Left ventricle myocardium inferior (tissue), 1 donor: ENCODE results near the gene CFAP210. TPM values are rescaled to one million over a fixed set of nuclear protein-coding genes. Genes with fewer than 3 reads are reported as not detected.
"Not testable (repeated sequence)": the region's sequence is repeated elsewhere in the genome, so short reads cannot be mapped to it uniquely, and the experiment has no call there.

Source experiments
- DNase-seq: peaks from one replicate; pipeline ENCODE4 v3.0.0-alpha.2; 2020
- H3K27ac ChIP-seq: fragments of 200-600 bp; replicated peaks from 2 replicates; pipeline ENCODE4 v1.8.0; 2021
- H3K27me3 ChIP-seq: fragments of 200-600 bp; 2 replicates; pipeline ENCODE4 v1.8.0; 2021; ENCODE audit warnings: low read depth
- H3K36me3 ChIP-seq: fragments of 200-600 bp; 2 replicates; pipeline ENCODE4 v1.8.0; 2021
- H3K4me1 ChIP-seq: fragments of 200-600 bp; 2 replicates; pipeline ENCODE4 v1.8.0; 2021
- H3K4me3 ChIP-seq: fragments of 200-600 bp; 2 replicates; pipeline ENCODE4 v1.8.0; 2021; ENCODE audit warnings: mild to moderate bottlenecking, moderate library complexity
- H3K9me3 ChIP-seq: fragments of 200-600 bp; replicated peaks from 2 replicates; pipeline ENCODE4 v1.8.0; 2021
- intact Hi-C: fragments of 100-400 bp; cut with micrococcal nuclease; formaldehyde crosslinking; loops from one replicate; pipeline ENCODE4 v1.11.0; 2022
- total RNA-seq: library from RNA; stranded (reverse); fragmentation: NEBNext Ultra II Directional; extraction: Animal tissue kit (Norgen Biotek cat#: 25700); gene quantifications from one replicate; pipeline ENCODE4 v1.2.1, GENCODE V29; 2021
- TF ChIP-seq, protein P1 (sequence below): fragments of 200-600 bp; IDR thresholded peaks from 2 replicates; pipeline ENCODE4 v1.8.0; 2021; ENCODE audit warnings: antibody characterized with exemption, mild to moderate bottlenecking, borderline replicate concordance
- donor health status: DM: no; HTN: yes; CAD: no; lungs with severe emphysema.

CFAP210 gene
- total RNA-seq, 1 donor from 2014 or later: not detected

DNA sequence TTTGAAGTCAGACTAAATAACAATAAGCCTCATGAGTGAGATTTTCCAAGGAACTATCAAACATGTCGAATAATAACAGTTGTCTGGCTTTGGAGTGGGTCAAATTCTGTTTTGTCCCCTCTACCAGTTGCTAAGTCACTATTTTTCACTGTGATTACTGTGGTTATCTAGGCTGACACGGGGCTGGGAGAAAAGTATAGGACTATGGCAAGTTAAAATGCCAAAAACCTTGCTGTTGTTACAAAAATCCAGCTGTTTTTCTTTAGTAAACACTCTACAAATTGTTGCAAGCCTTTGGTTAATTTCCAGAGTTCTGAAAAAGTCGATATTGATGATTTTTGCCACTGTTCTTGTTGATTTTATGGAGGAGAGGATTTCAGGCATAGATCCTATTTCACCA lies 1.5 kb downstream of the CFAP210 start:
- Histone ChIP-seq H3K4me3 (no peak overlapping the region), H3K27me3 (no peaks in the 10 kb centered on the region), H3K9me3 (peaks cover 16% of the 10 kb centered on the region), H3K4me1 (peaks cover 21% of the 10 kb centered on the region), H3K27ac (no peak overlapping the region), H3K36me3 (no peaks in the 10 kb centered on the region)
- intact Hi-C loops: no loop called here
- DNase-seq: no peak
- TF ChIP-seq, protein P1, sequence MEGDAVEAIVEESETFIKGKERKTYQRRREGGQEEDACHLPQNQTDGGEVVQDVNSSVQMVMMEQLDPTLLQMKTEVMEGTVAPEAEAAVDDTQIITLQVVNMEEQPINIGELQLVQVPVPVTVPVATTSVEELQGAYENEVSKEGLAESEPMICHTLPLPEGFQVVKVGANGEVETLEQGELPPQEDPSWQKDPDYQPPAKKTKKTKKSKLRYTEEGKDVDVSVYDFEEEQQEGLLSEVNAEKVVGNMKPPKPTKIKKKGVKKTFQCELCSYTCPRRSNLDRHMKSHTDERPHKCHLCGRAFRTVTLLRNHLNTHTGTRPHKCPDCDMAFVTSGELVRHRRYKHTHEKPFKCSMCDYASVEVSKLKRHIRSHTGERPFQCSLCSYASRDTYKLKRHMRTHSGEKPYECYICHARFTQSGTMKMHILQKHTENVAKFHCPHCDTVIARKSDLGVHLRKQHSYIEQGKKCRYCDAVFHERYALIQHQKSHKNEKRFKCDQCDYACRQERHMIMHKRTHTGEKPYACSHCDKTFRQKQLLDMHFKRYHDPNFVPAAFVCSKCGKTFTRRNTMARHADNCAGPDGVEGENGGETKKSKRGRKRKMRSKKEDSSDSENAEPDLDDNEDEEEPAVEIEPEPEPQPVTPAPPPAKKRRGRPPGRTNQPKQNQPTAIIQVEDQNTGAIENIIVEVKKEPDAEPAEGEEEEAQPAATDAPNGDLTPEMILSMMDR: no peak

DNA sequence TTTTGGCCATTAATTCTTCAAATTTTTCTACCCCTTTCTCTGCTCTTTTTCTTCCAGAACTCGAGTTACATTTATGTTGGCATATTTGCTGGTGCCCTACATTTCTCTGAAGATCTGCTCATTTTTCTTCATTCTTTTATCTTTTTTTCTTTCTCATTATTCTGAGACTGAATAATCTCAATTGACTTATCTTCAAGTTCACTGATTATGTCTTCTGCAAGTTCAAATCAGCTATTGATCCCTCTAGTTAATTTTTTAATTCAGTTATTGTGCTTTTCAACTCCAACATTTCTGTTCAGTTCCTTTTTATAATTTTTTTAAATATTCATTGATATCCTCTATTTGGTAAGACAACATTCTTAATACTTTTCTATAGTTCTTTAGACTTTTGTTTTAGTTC lies 3.2 kb downstream of the CFAP210 start:
- H3K36me3 ChIP-seq: no peaks in the 10 kb centered on the region
- no peaks in the 10 kb centered on the region for H3K27me3 ChIP-seq
- H3K4me1 ChIP-seq: peaks cover 21% of the 10 kb centered on the region
- TF ChIP-seq, protein P1: no peak
- intact Hi-C loops: no loop called here
- no peak for DNase-seq
- H3K9me3 ChIP-seq: peaks cover 16% of the 10 kb centered on the region
- H3K27ac ChIP-seq: no peak overlapping the region
- no peak overlapping the region for H3K4me3 ChIP-seq

DNA sequence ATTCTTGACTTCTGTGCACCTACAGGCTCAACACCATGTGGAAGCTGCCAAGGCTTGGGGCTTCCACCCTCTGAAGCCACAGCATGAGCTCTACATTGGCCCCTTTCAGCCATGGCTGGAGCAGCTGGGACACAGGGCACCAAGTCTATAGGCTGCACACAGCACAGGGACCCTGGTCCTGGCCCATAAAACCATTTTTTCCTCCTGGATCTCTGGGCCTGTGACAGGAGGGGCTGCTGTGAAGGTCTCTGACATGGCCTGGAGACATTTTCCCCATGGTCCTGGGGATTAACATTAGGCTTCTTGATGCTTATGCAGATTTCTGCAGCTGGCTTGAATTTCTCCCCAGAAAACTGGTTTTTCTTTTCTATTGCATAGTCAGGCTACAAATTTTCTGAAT lies 6.3 kb downstream of the CFAP210 start:
- H3K4me3 ChIP-seq, H3K4me1 ChIP-seq, H3K27ac ChIP-seq, H3K36me3 ChIP-seq, DNase-seq, H3K27me3 ChIP-seq, intact Hi-C loops: not testable (repeated sequence)
- H3K9me3 ChIP-seq: peaks cover 16% of the 10 kb centered on the region

DNA sequence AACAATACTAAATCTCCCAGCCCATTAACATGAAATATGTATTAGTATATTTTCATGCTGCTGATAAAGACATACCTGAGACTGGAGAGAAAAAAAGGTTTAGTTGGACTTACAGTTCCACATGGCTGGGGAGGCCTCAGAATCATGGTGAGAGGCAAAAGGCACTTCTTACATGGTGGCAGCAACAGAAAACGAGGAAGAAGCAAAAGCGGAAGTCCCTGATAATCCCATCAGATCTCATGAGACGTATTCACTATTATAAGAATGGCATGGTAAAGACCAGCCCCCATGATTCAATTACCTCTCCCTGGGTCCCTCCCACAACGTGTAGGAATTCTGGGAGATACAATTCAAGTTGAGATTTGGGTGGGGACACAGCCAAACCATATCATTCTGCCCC lies 7.4 kb downstream of the CFAP210 start:
- H3K4me3 ChIP-seq, H3K27ac ChIP-seq, DNase-seq, H3K27me3 ChIP-seq, intact Hi-C loops, H3K36me3 ChIP-seq, H3K4me1 ChIP-seq: not testable (repeated sequence)
- peaks cover 16% of the 10 kb centered on the region for H3K9me3 ChIP-seq

DNA sequence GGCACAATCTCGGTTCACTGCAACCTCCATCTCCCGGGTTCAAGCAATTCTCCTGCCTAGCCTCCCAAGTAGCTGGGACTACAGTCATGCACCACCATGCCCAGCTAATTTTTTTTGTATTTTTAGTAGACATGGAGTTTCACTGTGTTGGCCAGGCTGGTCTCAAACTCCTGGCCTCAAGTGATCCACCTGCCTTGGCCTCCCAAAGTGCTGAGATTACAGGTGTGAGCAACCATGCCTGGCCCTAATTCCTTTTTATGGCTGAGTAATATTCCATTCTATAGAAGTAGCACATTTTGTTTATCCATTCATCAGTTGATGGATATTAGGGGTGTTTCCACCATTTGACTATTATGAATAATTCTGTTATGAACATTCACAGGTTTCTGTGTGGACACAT lies 9.5 kb downstream of the CFAP210 start:
- DNase-seq, H3K36me3 ChIP-seq, H3K4me1 ChIP-seq, H3K9me3 ChIP-seq, intact Hi-C loops, H3K27me3 ChIP-seq, H3K4me3 ChIP-seq, H3K27ac ChIP-seq: not testable (repeated sequence)

DNA sequence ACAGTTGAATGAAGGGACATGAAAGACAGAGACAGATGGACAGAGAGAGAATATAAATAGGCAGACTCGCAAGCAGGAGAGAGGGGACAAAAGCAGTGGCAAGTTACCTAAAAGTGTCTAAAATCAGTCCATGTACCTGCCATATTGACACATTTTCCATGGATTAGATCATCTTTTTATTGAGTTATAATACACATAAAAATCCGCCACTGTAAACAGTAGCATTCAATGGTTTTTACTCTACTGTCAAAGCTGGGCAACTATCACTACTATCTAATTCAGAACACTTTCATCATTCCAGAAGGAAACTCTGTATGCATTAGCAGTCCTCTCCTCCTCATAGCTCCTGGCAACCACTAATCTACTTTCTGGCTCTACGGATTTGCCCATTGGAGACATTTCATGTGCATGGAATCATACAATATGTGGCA lies 10.1 kb downstream of the CFAP210 start:
- intact Hi-C loops: no loop called here
- H3K4me1 ChIP-seq: no peaks in the 10 kb centered on the region

DNA sequence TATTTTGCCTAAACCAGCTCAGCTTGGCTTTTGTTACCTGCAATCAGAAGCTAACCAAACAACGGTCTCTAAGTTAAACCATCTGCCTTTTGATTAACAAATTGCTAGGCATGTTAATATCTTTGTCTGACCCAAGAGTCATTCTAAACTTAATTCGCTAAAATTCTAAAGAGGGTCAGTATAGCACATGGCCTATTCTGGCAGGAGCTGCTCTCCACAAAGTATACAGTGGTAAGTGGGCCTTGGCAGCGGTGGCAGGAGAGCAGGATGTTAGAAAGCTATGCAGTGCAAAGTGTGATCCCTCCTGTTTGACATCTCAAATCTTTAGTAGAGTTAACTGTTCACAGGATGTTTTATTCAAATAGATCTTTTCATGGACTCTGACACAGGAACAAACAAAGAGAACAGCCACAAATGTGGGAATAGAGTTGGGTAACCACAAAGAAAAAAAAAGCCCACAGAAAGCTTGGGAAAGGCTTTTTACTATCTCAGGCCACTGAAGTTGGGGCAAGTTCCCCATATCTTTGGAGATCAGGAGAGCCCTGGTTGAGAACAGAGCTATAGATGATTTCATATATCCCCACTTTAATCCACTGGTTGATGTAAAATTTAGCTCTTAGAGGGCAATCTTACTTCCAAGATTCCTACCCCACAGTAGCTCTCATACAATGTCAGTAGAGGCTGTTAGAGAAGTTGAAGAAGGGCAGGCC lies 10.6 kb downstream of the CFAP210 start:
- TF ChIP-seq, protein P1: no peak
- no peaks in the 10 kb centered on the region for H3K27me3 ChIP-seq
- no peak overlapping the region for H3K27ac ChIP-seq
- DNase-seq: no peak
- H3K9me3 ChIP-seq: peaks cover 7% of the 10 kb centered on the region
- intact Hi-C loops: no loop called here
- no peaks in the 10 kb centered on the region for H3K36me3 ChIP-seq
- H3K4me3 ChIP-seq: no peak overlapping the region
- H3K4me1 ChIP-seq: no peaks in the 10 kb centered on the region

More for the DNA sequence above, 10.1 kb downstream of the CFAP210 start:
- Histone ChIP-seq H3K27ac (no peak overlapping the region), H3K4me3 (no peak overlapping the region), H3K36me3 (no peaks in the 10 kb centered on the region), H3K9me3 (peaks cover 7% of the 10 kb centered on the region), H3K27me3 (no peaks in the 10 kb centered on the region)
- TF ChIP-seq, protein P1: no peak
- DNase-seq: no peak
